Ovary (tissue), 3 donors: ENCODE data around the gene BNC2.

Experiments used
- CTCF ChIP-seq, 3 donors: fragments of 450-650 bp in 2 of 3; fragments of 200-600 bp in 1 of 3; IDR thresholded peaks; one replicate each; pipeline versions ENCODE4 v1.5.1 to v1.8.0; 2016 to 2022; ENCODE audit warnings: antibody characterized with exemption in 3 of 3, mild to moderate bottlenecking in 1 of 3
- EP300 ChIP-seq: sonication (generic); formaldehyde crosslinking; IDR thresholded peaks from one replicate; pipeline ENCODE4 v1.6.1; 2017; ENCODE audit warnings: antibody characterized with exemption
- POLR2A ChIP-seq: fragments of 450-650 bp; IDR thresholded peaks from one replicate; pipeline ENCODE4 v1.6.1; 2017; ENCODE audit warnings: antibody characterized with exemption, mild to moderate bottlenecking, moderate library complexity
- donor health status: DM: no; HTN: no; CAD: no.

- no peak for TF ChIP-seq CTCF (IDR thresholded peaks at IDR 0.05)
- TF ChIP-seq POLR2A: no peak
- TF ChIP-seq EP300: no peak
Observed at GRCh38 chr9:16628413-16628812, 242.1 kb downstream of the BNC2 start.
